COLO668 (cell line): ENCODE data around the gene ZNF407.
A peak's percentile ranks its signal among the peaks of the same experiment; 100 is the strongest.

ENCODE experiments used
- DNase-seq: peaks from one replicate; lab custom pipeline; 2025; ENCODE audit not compliant: unreplicated experiment; lab: John Stamatoyannopoulos, UW

Gene ZNF407

DNA sequence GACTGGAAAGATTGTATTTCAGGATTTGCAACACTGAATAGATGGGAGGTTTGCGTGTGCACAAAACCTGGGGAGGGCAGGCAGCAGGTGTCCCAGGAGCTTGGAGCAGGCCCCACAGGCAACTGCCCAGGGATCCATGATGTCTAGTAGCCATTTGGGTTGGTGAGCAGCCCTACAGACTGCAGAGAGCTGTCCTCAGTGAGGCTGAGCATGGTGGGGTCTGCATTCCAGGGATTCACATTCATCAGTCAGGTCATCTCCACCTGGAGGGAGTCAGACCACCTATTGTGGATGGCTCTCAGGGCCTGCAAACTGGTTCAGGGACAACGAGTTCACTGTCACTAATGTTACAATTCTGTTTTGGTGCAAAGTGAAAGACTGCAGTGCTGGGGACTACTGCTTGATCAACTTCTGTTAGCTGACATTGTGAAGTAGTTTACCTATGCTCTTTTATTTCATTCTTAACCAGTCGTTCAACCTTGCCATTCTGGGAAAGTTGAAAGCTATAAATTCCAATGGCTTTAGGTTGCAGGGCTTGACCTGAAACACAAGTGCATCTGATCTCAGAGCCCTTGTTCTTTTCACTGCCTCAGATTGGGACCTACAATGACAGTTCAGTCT lies 222.6 kb downstream of the ZNF407 start:
- DNase-seq = no peak

DNA sequence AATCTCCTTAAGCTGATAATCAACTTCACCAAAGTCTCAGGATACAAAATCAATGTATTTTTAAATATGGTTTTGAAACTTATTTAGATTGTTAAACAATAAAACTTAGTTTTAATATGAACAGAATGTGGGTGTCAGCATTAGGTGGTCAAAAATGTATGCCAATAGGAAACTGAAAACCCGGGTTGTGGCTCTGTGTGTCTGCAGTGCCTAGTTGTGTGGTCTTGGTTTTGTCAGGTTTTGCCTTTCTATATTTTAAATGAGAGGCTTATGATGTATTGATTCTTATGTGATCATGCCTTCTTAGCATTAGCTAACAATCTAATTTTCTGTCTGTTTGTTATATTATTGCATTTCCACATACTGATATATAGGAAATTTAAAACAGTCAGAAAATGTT lies 227.8 kb downstream of the ZNF407 start:
- DNase-seq = no peak

DNA sequence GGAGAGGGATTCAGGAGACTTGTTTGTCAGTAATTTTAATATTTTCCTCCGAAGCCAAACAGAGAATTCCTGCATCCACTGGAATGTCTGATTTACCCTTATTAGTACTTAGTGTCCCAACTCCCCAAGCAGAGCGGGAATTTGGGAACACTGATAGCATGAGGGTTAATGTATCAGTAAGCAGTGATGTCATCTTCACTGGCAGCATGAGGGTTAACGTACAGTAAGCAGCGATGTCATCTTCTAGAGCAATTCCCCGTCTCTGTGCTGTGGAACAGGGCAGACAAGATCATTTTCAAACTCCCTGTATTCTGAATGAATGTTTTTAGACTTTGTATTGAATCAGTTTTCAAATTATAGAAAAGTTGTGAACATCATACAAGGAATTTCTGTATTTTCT lies 228.9 kb downstream of the ZNF407 start:
- DNase-seq = no peak

DNA sequence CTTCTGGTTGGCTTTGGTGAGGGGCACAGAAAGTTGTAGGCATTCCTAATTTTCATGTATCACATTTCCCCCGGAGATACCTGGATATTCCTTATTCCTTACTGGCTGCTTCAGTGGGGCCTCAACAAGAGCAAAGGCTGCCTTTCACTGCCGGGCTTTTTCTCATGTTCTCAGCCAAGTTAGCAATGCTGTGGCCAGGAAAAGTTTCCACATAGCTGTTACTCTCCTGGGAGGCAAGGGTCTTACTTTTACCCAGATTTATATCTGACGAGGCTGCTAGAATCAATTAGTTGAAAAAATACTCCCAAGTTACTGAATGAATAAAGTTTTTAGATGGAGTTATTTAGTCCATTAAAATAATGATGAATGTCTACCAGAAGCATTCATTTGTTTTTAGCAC lies 230.5 kb downstream of the ZNF407 start:
- DNase-seq = no peak

DNA sequence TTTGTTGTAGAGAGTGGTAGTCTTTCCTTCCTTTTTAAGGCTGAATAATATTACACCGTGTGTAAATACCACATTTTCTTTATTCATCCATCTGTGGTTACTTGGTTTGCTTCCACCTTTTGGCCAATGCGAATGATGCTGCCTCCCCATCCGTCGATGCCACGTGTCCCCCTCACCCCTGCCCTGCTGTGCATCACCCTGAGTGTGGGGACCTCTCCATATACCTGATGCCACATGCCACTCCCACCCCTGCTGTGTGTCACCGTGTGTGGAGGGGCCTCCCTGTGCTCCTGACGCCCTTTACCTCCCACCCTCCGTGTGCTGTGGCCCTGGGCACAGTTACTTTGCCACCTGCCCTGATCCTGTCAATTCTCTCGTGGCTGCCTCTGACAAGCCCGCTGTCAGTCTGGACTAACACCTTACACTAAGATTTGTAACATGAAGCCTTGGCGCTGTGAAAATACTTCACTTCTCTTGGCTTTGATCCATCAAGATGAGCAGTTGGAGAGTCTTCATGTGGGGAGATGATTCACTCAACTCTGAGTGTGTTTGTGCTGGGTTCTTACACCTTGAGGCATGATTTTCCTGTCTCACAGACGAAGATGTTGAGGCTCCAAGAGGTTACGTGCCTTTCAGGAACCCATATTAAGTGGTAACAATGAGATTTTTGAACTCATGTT lies 234.0 kb downstream of the ZNF407 start:
- no peak for DNase-seq

DNA sequence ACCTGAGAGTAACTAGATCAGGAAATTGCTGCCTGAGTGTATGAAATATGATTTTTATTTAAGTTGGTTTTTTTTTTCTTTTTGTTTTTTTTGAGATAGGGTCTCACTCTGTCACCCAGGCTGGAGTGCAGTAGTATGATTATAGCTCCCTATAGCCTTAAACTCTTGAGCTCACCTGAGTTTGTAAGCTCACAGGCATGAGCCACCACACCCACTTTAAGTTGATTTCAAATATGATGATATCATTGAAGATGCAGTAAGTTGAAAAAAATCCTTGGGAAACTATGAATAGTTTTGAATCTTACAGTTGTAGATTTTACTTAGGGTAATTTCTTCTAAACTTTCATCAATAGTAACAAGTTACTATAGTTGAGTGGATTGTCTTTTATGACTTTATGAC lies 234.7 kb downstream of the ZNF407 start:
- DNase-seq = no peak

DNA sequence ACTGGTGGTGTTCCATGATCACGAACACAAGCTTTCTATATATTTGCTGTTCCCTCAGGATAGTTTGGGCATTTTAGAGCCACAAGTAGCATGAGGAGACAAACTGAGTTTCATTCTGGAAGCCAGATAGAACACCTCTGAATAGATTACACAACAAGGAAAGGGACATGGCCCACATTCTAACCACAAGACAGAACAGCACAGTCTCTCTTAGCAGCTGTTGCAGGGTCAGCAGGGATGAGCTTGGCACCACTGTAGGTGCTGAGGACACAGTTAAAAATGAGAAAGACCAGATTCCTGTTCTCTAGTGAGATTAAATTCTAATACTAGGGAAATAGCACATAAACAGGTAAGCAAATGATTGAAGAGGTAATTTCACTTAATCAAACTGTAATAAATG lies 235.3 kb downstream of the ZNF407 start:
- DNase-seq = no peak

DNA sequence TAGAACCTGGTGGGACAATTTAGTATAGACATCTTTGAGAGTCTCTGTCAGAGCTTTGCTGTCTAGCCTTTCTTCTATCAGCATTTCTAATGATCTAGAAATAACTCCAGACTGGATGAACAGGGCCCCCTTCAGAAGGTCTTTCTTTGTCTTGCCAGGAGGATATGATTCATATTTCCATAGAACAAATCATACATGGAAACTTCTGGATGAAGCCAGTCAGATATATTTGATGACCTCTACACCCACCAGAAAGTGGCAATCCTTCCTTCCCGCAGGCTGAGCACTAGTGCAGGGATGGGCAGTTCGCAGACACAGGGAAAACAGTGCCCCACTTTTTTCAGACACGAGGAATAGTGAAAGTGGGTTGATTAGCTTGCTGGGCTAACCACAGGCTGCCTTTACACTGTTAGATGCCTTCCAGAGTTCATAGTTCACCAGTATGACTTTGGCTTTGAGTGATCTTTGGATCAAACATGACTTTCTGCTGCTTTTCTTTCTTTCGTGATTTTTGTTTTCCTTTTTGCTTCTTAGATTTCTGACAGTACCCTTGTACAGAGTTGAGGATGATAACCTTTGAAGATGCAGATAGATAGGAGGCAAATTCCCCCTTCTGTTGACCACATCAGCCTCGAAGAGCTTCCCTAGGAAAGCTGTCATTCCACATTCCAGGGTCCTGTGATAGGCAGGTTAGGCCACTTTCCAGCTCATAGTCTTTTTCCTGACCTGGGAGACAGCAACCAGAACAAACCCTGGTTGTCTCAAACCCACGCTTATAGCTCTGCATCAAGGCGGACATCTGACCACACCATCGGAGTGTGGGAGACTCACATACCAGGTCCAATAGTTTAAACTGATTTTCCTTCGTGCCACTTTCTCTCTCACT lies 237.0 kb downstream of the ZNF407 start:
- no peak for DNase-seq

DNA sequence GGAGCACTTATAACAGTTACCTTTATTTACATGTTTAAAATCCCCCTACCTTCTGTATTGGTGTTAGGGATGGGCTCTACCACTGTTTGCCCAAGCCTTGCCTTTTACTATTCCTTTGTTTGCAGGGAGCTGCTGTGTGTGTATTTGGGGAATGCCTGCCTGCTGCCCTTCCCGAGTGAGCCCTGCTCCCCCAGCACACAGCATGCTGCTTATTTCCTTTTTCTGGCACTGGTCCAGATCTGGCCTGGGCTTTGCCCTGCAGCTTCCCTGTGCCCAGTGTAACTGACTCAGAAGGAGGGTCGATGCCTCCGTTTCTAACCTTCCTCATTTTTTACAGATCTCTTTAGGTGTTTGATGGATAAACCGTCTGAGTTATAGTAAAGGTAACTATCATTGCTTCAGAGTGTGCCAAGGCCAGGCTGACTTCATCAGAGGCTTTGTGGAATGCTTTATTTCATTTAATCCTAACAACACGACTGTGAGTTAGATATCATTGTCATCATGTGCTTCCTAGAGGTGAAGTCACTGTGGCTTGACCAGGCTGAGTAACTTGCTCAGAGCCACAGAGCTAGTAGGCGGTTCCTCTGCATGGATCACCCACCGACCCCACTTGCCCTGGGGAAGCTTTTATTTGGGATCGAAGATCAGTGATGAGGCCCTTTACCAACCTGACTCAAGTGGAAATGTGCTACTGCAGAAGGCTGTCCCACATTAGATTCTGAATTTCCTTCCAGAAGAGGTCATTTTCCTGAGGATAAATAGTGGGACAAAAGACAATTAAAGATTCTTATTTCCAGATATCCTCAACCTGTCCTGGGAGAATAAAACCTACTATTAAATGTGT lies 238.8 kb downstream of the ZNF407 start:
- DNase-seq = peak; percentile 91

DNA sequence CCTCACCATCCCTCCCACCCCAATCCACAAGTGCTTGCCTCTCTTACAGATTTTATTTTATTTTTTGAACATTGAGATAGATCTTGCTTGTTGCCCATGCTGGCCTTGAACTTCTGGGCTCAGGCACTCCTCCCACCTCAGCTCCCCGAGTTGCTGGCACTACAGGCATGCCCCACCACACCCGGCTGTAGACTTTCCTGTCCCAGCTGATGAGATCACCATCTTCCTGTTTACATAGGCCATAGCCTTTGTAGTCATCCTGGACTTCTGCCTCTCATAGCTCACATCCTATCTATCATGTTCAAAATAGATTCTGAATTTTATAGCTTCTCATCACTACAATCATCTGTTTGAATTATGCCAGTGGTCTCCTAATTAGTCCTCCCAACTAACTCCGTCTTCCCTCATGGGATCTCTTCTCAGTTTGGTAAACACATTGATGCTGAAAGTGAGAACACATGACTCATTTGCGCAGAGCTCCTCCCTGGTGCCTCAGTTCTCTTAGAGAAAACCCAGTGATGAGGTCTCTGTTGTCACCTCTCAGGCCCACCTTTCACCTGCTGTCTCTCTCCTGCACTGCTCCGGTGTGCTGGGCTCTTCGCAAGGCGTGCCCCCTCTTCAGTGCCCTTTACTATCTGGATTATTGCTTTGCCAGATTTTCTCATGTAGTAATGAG lies 243.0 kb downstream of the ZNF407 start:
- DNase-seq = peak; percentile 58

DNA sequence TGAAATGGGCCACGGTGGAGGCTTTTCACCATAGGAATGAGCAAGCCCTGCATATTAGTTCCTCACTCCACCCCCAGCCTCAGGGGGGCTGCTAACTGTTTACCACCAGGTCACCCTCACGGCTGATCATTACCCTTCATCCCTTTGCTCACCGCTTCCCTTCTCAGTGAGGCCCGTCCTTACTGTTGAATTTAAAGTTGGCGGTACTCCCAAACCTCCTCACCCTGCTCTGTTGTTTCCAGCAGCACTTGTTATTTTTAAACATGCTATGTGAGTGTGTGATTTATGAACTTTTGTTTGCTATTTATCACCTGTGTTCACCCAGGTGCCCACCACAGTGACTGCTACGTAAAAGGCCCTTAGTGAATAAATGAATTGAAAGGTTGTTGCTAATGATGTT lies 243.6 kb downstream of the ZNF407 start:
- no peak for DNase-seq

DNA sequence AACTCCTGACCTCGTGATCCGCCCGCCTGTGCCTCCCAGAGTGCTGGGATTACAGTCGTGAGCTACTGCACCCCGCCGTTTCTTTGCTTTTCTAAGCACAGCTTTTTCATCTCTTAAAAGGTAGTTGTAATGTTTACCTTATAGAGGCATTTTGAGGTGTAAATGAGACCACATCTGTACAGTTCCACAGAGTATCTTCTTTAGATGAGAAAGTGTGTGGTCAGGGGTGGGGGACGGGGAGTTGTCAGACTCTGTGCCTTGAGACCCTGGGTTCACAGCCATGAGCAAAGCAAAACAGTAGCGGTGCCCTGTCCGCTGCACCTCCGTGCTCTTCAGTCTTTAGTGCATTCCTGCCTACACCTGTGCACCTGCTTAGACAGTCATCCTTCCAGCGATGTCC lies 251.6 kb downstream of the ZNF407 start:
- DNase-seq = no peak

DNA sequence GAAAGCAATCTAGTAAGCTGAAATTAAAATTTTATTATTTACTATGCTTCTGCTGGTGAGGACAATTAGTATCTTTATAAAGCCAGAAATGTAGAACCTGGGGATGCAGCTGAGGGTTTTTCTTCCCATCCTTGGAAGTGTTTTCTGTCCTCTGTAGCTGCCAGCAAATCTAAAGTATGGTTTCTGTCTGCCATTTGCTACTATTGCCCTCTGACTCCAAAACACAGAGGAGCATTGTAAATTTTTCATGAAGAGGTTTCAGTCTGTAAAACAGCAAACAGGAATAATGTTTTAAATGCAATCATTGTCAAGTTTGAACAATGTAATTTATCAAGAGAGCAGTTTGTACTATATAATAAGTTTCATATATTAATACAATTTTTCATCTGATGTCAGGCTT lies 258.8 kb downstream of the ZNF407 start:
- DNase-seq = no peak

DNA sequence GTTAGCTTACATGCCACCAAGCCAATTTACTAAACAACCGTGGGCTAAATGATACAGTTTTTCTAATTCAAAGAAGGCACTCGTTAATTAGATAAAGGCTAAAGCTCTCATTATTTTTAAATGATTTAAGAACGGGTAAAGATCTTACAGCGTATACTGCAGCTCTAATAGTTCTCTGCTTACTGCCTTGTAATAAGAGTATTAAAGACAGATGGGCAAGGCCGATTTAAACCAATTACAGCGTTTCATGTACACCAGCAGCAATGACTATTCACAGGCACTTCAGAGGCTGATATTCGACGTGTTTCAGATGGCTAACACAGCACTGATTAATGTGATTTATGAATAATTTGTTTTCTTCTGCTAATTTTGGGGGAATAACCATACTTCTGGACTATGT lies 259.3 kb downstream of the ZNF407 start:
- no peak for DNase-seq

DNA sequence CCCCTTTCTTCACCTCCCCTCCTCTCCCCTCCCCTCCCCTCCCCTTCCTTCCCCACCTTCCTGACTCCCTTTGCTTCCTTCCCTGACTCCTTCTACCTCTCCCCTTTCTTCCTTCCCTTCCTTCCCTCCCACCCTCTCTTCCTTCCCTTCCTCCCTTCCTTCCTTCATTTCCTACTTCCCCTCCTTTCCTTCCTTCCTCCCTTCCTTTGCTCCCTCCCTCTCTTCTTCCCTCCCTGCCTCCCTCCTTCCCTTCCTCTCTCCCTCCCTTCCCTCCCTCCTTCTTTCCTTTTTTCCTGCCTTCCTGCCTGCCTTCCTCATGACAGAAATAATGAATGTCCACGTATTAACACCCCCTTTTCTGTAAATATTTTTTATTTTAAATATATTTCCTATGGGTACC lies 260.2 kb downstream of the ZNF407 start:
- no peak for DNase-seq

DNA sequence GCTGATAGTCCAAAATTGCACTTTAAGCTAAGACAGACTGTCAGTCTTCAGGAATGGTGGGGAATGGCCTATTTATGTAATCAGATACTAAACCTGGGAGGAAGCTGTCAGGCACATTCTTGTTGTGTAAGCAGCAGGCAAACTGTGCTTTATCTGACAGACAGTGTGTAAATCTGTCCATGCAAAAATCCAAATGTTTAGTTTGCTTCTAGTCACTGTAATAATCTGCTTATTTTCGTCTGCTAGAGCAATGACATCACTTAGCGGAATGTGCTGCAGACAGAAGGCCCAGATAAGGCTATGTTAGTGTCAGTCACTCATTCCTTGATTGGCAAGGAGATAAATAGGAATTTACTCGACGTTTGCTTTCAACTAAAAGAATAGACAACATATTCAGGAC lies 263.5 kb downstream of the ZNF407 start:
- no peak for DNase-seq

DNA sequence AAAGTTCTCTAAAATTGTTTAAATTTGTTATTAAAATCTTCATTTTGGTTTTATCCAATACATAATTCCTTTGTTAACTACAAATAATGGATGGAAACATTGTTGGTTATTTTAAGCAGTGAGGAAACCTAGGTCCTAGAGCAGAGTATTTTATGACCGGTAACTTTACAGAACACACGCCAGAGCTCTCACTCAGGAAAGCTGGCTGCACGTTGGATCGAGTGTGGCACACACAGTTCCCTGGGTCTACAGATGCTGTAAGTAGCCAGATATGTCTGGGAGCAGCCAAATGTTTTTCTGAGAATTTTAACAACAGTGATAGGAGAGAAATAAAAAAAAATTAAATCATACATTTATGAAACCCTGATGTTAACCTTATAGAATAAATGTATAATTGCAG lies 264.4 kb downstream of the ZNF407 start:
- DNase-seq = no peak

DNA sequence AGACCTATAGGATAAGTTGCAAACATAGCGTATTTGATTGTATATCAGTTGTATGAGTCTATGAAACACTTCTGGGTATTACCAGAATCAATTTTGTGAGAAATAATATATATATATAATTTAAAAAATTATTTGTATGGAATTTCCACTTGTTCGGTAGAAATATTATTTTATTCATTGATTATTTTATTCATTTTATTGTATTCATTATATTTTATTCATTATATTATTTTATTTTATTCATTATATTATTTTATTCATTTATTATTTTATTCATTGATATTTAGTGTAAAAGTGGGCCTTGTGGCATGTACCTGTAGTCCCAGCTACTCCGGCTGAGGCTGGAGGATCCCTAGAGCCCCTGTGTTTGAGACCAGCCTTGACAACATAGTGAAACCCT lies 268.9 kb downstream of the ZNF407 start:
- no peak for DNase-seq

DNA sequence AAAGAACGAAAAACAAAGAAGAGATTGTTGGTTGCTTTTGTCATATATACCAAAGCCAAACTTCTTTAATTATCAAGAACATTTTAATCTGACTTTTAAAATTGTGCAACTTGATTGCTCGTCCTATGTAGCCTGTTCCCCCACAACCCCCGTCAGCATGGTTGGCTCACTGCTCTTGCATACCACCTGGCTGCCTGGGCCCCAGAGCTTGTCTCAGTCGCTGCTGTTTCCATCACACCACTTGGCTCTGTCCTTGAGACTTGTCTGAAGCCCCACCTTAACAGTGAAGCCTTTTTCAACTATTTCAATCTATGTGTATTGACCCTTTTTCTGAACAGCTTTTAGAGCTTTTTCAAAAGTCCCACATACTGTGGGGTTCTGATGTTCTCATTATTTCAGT lies 270.8 kb downstream of the ZNF407 start:
- no peak for DNase-seq
